ENCODE measurements around the gene HDAC1. TPM values are rescaled to one million over a fixed set of nuclear protein-coding genes. Genes with fewer than 3 reads are reported as not detected.
A peak's percentile ranks its signal among the peaks of the same experiment; 100 is the strongest.

The HDAC1 gene
- polyA plus RNA-seq, 3 donors, result 73.8 to 95.0 (median 88.7) TPM

- H3K4me3 Mint-ChIP-seq, result no peak overlapping the region
- H3K9me3 ChIP-seq (replicated peaks in 1 of 2; ENCODE audit: control insufficient read depth in 1 of 2, insufficient read depth in 1 of 2, low read length in 2 of 2), result no peaks in the 10 kb centered on the region
- H3K4me3 ChIP-seq (replicated peaks in 1 of 3; ENCODE audit: low read depth in 2 of 3, low read length in 3 of 3), result no peak overlapping the region
- H3K4me1 Mint-ChIP-seq, result peaks cover 9% of the 10 kb centered on the region
- H3K36me3 Mint-ChIP-seq, result peaks cover 76 to 78% of the 10 kb centered on the region in 2 donors
- H3K27me3 ChIP-seq (ENCODE audit: control insufficient read depth in 2 of 2, insufficient read depth in 2 of 2, low read length in 2 of 2), result peaks cover 3 to 17% of the 10 kb centered on the region in 2 donors
- H3K79me2 ChIP-seq (ENCODE audit: insufficient read depth, low read length), result no peaks in the 10 kb centered on the region
- no CpG with 5 or more reads among the region's 6 CpGs for WGBS (ENCODE audit: insufficient coverage)
- no peak overlapping the region for H3K4me2 ChIP-seq (replicated peaks; ENCODE audit: extremely low read depth, low read length, poor library complexity, severe bottlenecking)
- H3K36me3 ChIP-seq (replicated peaks in 1 of 2; ENCODE audit: control insufficient read depth in 1 of 2, insufficient read depth in 2 of 2, low read length in 2 of 2), result peaks cover 49 to 70% of the 10 kb centered on the region in 2 donors
- no peak for DNase-seq
- H4K20me1 ChIP-seq (ENCODE audit: insufficient read depth, low read length), result peaks cover 23% of the 10 kb centered on the region
- peak overlapping the region in 2 of 7 donors; percentile 45 to 80 for H3K27ac Mint-ChIP-seq
- TF ChIP-seq CTCF (IDR thresholded peaks at IDR 0.05), result no peak
- H3K4me1 ChIP-seq (ENCODE audit: control insufficient read depth in 1 of 2, insufficient read depth in 2 of 2, low read length in 2 of 2), result peaks cover 6 to 14% of the 10 kb centered on the region in 2 donors
- no peak overlapping the region for H3K27ac ChIP-seq (ENCODE audit: low read depth in 1 of 2, low read length in 2 of 2)
- H2AFZ ChIP-seq (ENCODE audit: insufficient read depth, low read depth, low read length, poor library complexity, severe bottlenecking), result no peak overlapping the region
- H3K27me3 Mint-ChIP-seq (ENCODE audit: low read depth in 3 of 3), result peaks cover 17 to 27% (median 17%) of the 10 kb centered on the region in 3 donors
- H3K9me3 Mint-ChIP-seq, result peaks cover 0 to 10% (median 3%) of the 10 kb centered on the region in 7 donors
- intact Hi-C loops (cut with micrococcal nuclease), result no loop called here
- H3K9ac ChIP-seq (ENCODE audit: insufficient read depth, low read length, poor library complexity, severe bottlenecking), result no peak overlapping the region
These were observed 73.6 kb downstream of the HDAC1 start for GRCh38 chr1:32365445-32365844.

- WGBS (ENCODE audit: insufficient coverage), result 100% methylated on average over 3 of the region's 7 CpGs
- H3K27ac Mint-ChIP-seq, result no peak overlapping the region
These were observed 76.2 kb downstream of the HDAC1 start for GRCh38 chr1:32367912-32368635.

More at GRCh38 chr1:32367912-32368635, 76.2 kb downstream of the HDAC1 start:
- Histone ChIP-seq H3K9ac (ENCODE audit: insufficient read depth, low read length, poor library complexity, severe bottlenecking) (no peak overlapping the region), H3K27ac (ENCODE audit: low read depth in 1 of 2, low read length in 2 of 2) (no peak overlapping the region), H2AFZ (ENCODE audit: insufficient read depth, low read depth, low read length, poor library complexity, severe bottlenecking) (no peak overlapping the region), H3K27me3 (ENCODE audit: control insufficient read depth in 2 of 2, insufficient read depth in 2 of 2, low read length in 2 of 2) (peaks cover 0 to under 1% of the 10 kb centered on the region in 2 donors), H3K36me3 (replicated peaks in 1 of 2; ENCODE audit: control insufficient read depth in 1 of 2, insufficient read depth in 2 of 2, low read length in 2 of 2) (peaks cover 62 to 87% of the 10 kb centered on the region in 2 donors), H3K9me3 (replicated peaks in 1 of 2; ENCODE audit: control insufficient read depth in 1 of 2, insufficient read depth in 1 of 2, low read length in 2 of 2) (no peaks in the 10 kb centered on the region), H3K4me2 (replicated peaks; ENCODE audit: extremely low read depth, low read length, poor library complexity, severe bottlenecking) (no peak overlapping the region), H3K4me1 (ENCODE audit: control insufficient read depth in 1 of 2, insufficient read depth in 2 of 2, low read length in 2 of 2) (no peaks in the 10 kb centered on the region), H3K79me2 (ENCODE audit: insufficient read depth, low read length) (no peaks in the 10 kb centered on the region), H4K20me1 (ENCODE audit: insufficient read depth, low read length) (peaks cover 21% of the 10 kb centered on the region), H3K4me3 (replicated peaks in 1 of 3; ENCODE audit: low read depth in 2 of 3, low read length in 3 of 3) (no peak overlapping the region)
- Mint-ChIP-seq H3K4me3 (no peak overlapping the region), H3K4me1 (peaks cover 3% of the 10 kb centered on the region), H3K9me3 (no peaks in the 10 kb centered on the region), H3K27me3 (ENCODE audit: low read depth in 3 of 3) (peaks cover 1 to 3% (median 2%) of the 10 kb centered on the region in 3 donors), H3K36me3 (peaks cover 76 to 89% of the 10 kb centered on the region in 2 donors)
- DNase-seq, result no peak
- intact Hi-C loops (cut with micrococcal nuclease), result no loop called here
- TF ChIP-seq CTCF (IDR thresholded peaks at IDR 0.05), result no peak

Data from CD14-positive monocyte (primary cell).